Measurements from ENCODE around the gene SF3B3. TPM values are rescaled to one million over a fixed set of nuclear protein-coding genes. Genes with fewer than 3 reads are reported as not detected.
"Not testable (repeated sequence)": the region's sequence is repeated elsewhere in the genome, so short reads cannot be mapped to it uniquely, and the experiment has no call there.

SF3B3 gene
- total RNA-seq, 6 donors from 2014 or later: 63.9 to 168 (median 105) TPM

- Histone ChIP-seq H3K9me3 (no peaks in the 10 kb centered on the region), H3K27me3 (no peaks in the 10 kb centered on the region), H3K27ac (peak overlapping the region; percentile 89 to 94 (median 93)), H3K36me3 (peaks cover 6 to 32% (median 23%) of the 10 kb centered on the region in 4 donors), H3K4me3 (peak overlapping the region; percentile 67 to 93 (median 91)), H3K4me1 (peaks cover 32 to 55% (median 37%) of the 10 kb centered on the region in 4 donors)
- DNase-seq: no peak
- TF ChIP-seq CTCF (IDR thresholded peaks at IDR 0.05) (no peak), POLR2AphosphoS5 (IDR thresholded peaks at IDR 0.05) (no peak), POLR2A (IDR thresholded peaks at IDR 0.05) (no peak), EP300 (IDR thresholded peaks at IDR 0.05) (no peak)
- 42 to 45% methylated on average over 18 of the region's 18 CpGs for WGBS, 2 donors
- ATAC-seq (ENCODE audit: low FRiP score in 2 of 2): no peak
These were observed 1.2 kb upstream of the SF3B3 start for GRCh38 chr16:70522216-70523075.

GRCh38 chr16:70523076-70523742 lies 407 bp upstream of the SF3B3 start, which contains the start of gene COG4:
COG4 (minus strand) TSS chr16:70523554; CDS start chr16:70523543, 11 bp downstream.
- H3K9me3 ChIP-seq: no peaks in the 10 kb centered on the region
- DNase-seq (peak; percentile 82 to 91), ATAC-seq (ENCODE audit: low FRiP score in 2 of 2) (peak; percentile 95 to 98)
- H3K36me3 ChIP-seq: peaks cover 5 to 31% (median 19%) of the 10 kb centered on the region in 4 donors
- H3K4me1 ChIP-seq: peaks cover 32 to 55% (median 37%) of the 10 kb centered on the region in 4 donors
- H3K4me3 ChIP-seq: peak within 1 kb of the TSS; percentile 67 to 93 (median 91)
- peak within 1 kb of the TSS; percentile 89 to 94 (median 93) for H3K27ac ChIP-seq
- 0% methylated on average over 36 of the region's 36 CpGs for WGBS, 2 donors
- H3K27me3 ChIP-seq: no peaks in the 10 kb centered on the region
- TF ChIP-seq POLR2AphosphoS5 (IDR thresholded peaks at IDR 0.05): peak; percentile 52 to 70
- no peak for TF ChIP-seq CTCF (IDR thresholded peaks at IDR 0.05)
- no peak for TF ChIP-seq EP300 (IDR thresholded peaks at IDR 0.05)
- peak; percentile 4 to 53 (median 22) for TF ChIP-seq POLR2A (IDR thresholded peaks at IDR 0.05)

GRCh38 chr16:70524399-70524825 lies 796 bp downstream of the SF3B3 start:
- Histone ChIP-seq H3K4me1 (peaks cover 33 to 65% (median 44%) of the 10 kb centered on the region in 4 donors), H3K36me3 (peaks cover 10 to 38% (median 20%) of the 10 kb centered on the region in 4 donors), H3K27ac (peak overlapping the region; percentile 89 to 94 (median 93)), H3K4me3 (peak overlapping the region; percentile 67 to 93 (median 90))
- H3K9me3 ChIP-seq, H3K27me3 ChIP-seq: not testable (repeated sequence)
- DNase-seq: peak in 1 of 2 donors; percentile 27
- WGBS, 2 donors: 1 to 2% methylated on average over 18 to 24 of the region's 24 CpGs
- ATAC-seq (ENCODE audit: low FRiP score in 2 of 2): peak; percentile 38 to 47

- Histone ChIP-seq H3K4me1 (peaks cover 37 to 55% (median 41%) of the 10 kb centered on the region in 4 donors), H3K4me3 (no peak overlapping the region), H3K9me3 (no peaks in the 10 kb centered on the region), H3K27ac (no peak overlapping the region), H3K36me3 (peaks cover 23 to 56% (median 33%) of the 10 kb centered on the region in 4 donors), H3K27me3 (no peaks in the 10 kb centered on the region)
- ATAC-seq (ENCODE audit: low FRiP score in 2 of 2): no peak
- no peak for DNase-seq
- TF ChIP-seq POLR2A (IDR thresholded peaks at IDR 0.05) (no peak), EP300 (IDR thresholded peaks at IDR 0.05) (no peak), POLR2AphosphoS5 (IDR thresholded peaks at IDR 0.05) (no peak), CTCF (IDR thresholded peaks at IDR 0.05) (no peak)
- 73 to 84% methylated on average over 6 of the region's 6 CpGs for WGBS, 2 donors
These were observed 2.8 kb downstream of the SF3B3 start for GRCh38 chr16:70526403-70526802.

All from upper lobe of left lung (tissue), 6 donors.